Heart left ventricle (tissue), 16 donors: ENCODE data around the gene DDR2. TPM values are rescaled to one million over a fixed set of nuclear protein-coding genes. Genes with fewer than 3 reads are reported as not detected.
A peak's percentile ranks its signal among the peaks of the same experiment; 100 is the strongest.

Experiments used
- ATAC-seq, 4 donors: fragments of 200-7000 bp; cut with Tn5 transposase; one replicate each; pipeline ENCODE4 v1.9.1; 2020 to 2022; ENCODE audit warnings: moderate library complexity in 4 of 4, mild to moderate bottlenecking in 3 of 4, moderate number of reproducible peaks in 1 of 4
- DNase-seq, 5 donors: peaks; one replicate each; pipeline ENCODE4 v3.0.0-alpha.2; 2020
- H3K27ac ChIP-seq, 12 donors: fragments of 200-600 bp; sonication (generic) in 4 of 12; one replicate each; pipeline versions ENCODE4 v1.5.0 to v1.8.0; 2016 to 2022; ENCODE audit warnings: mild to moderate bottlenecking in 2 of 12
- H3K27me3 ChIP-seq, 9 donors: fragments of 200-600 bp; sonication (generic) in 2 of 9; one replicate each; pipeline versions ENCODE4 v1.5.1 to v1.8.0; 2016 to 2022; ENCODE audit warnings: mild to moderate bottlenecking in 3 of 9
- H3K36me3 ChIP-seq, 9 donors: fragments of 200-600 bp; sonication (generic) in 2 of 9; one replicate each; pipeline versions ENCODE4 v1.5.0 to v1.8.0; 2018 to 2022; ENCODE audit warnings: mild to moderate bottlenecking in 2 of 9
- H3K4me1 ChIP-seq, 12 donors: fragments of 200-600 bp; sonication (generic) in 4 of 12; one replicate each; pipeline versions ENCODE4 v1.5.0 to v1.8.0; 2016 to 2022; ENCODE audit warnings: mild to moderate bottlenecking in 3 of 12
- H3K4me3 ChIP-seq, 12 donors: fragments of 200-600 bp; sonication (generic) in 4 of 12; one replicate each; pipeline versions ENCODE4 v1.5.0 to v1.8.0; 2017 to 2022; ENCODE audit warnings: mild to moderate bottlenecking in 9 of 12, moderate library complexity in 4 of 12
- H3K9me3 ChIP-seq, 12 donors: fragments of 200-600 bp; sonication (generic) in 4 of 12; one replicate each; pipeline versions ENCODE4 v1.5.0 to v1.8.0; 2016 to 2022; ENCODE audit warnings: mild to moderate bottlenecking in 1 of 12
- CTCF ChIP-seq, 12 donors: fragments of 200-600 bp; sonication (generic) in 4 of 12; IDR thresholded peaks; one replicate each; pipeline versions ENCODE4 v1.5.0 to v1.8.0; 2018 to 2022; ENCODE audit warnings: antibody characterized with exemption in 12 of 12, mild to moderate bottlenecking in 5 of 12
- POLR2A ChIP-seq, 2 donors: fragments of 450-650 bp; IDR thresholded peaks; one replicate each; pipeline ENCODE4 v1.6.1; 2017; ENCODE audit warnings: antibody characterized with exemption in 2 of 2, mild to moderate bottlenecking in 2 of 2, moderate library complexity in 2 of 2
- WGBS, 4 donors: extraction: QIAGEN DNeasy Blood & Tissue Kit in 2 of 4; methylation state at CpG; one replicate each; pipeline versions ENCODE4 v1.1.5 to v1.1.7; 2013 to 2018; 5-methylcytosine and 5-hydroxymethylcytosine counted together
- intact Hi-C, 10 donors: fragments of 100-400 bp; cut with DNase I; formaldehyde crosslinking; loops; one replicate each; pipeline versions ENCODE4 v1.11.1 to v1.14.2; 2022
- polyA plus RNA-seq, 2 donors: library from polyadenylated mRNA; stranded (reverse); fragments of 200-250 nt; gene quantifications; one replicate each; pipeline ENCODE4 v1.2.3, GENCODE V29; 2013
- total RNA-seq, 9 donors: library from RNA; depleted of rRNA in 2 of 9; stranded (reverse); fragments of >200 nt in 2 of 9; fragmentation: NEBNext Ultra II Directional in 3 of 9; extraction: Animal tissue kit (Norgen Biotek cat#: 25700) in 3 of 9; gene quantifications; one replicate each; pipeline versions ENCODE4 v1.1.0 to v1.2.4, GENCODE V29; 2016 to 2023
- donor health status: ischemic (EF 13 %, LVEDD 7.1; RV severe dilation, severe dysfunction).
- donor health status: healthy with polysubstance abuse.
- donor health status: DM: no; HTN: yes; CAD: no.
- donor health status: DM: no; HTN: no; CAD: no.
- donor health status: ischemic (EF 25% LVEDD 6.9; RV normal size, moderate dysfunction).
- donor health status: ischemic (EF 25% LVEDD 5.7; RV mildly dilated, moderate dysfunction).
- donor health status: healthy.
- donor health status: DM: yes; HTN: yes; CAD: no.
- donor health status: ischemic (EF 35%, LVEDD 5.7; RV mildly dilated, moderate dysfunction).
- donor health status: nonischemic (EF 11% LVEDD 7.7; RV severe dilation, severe dysfunction).
- donor health status: DM: yes; HTN: yes; CAD: no.
- donor health status: PGD.
- donor health status: ischemic (EF 29% LVEDD 5.4; RV normal size, mild dysfunction).
- donor health status: nonischemic (EF 23%, LVEDD 6.1; RV moderate dilation, normal function).

Gene DDR2
- total and polyA plus RNA-seq, 11 donors = 5.0 to 55.3 (median 23.8) TPM

- DNase-seq (no peak), ATAC-seq (no peak)
- TF ChIP-seq CTCF (IDR thresholded peaks at IDR 0.05) (peak in 2 of 12 donors; percentile 25 to 30), POLR2A (IDR thresholded peaks at IDR 0.05) (no peak)
- WGBS, 4 donors = 83 to 100% (median 96%) methylated on average over 1 of the region's 1 CpG
- Histone ChIP-seq H3K4me3 (no peak overlapping the region), H3K27me3 (no peaks in the 10 kb centered on the region), H3K27ac (no peak overlapping the region), H3K4me1 (no peaks in the 10 kb centered on the region), H3K36me3 (peaks cover 0 to 48% (median 25%) of the 10 kb centered on the region in 9 donors), H3K9me3 (peaks cover 0 to 10% (median 0%) of the 10 kb centered on the region in 12 donors)
- intact Hi-C loops = loop anchor here in 1 of 10 donors (10.0 kb wide), 1 partner anchor 138 kb away; no protein-coding TSS in a partner anchor
These were observed 120.9 kb downstream of the DDR2 start for GRCh38 chr1:162753001-162753658.

DNA sequence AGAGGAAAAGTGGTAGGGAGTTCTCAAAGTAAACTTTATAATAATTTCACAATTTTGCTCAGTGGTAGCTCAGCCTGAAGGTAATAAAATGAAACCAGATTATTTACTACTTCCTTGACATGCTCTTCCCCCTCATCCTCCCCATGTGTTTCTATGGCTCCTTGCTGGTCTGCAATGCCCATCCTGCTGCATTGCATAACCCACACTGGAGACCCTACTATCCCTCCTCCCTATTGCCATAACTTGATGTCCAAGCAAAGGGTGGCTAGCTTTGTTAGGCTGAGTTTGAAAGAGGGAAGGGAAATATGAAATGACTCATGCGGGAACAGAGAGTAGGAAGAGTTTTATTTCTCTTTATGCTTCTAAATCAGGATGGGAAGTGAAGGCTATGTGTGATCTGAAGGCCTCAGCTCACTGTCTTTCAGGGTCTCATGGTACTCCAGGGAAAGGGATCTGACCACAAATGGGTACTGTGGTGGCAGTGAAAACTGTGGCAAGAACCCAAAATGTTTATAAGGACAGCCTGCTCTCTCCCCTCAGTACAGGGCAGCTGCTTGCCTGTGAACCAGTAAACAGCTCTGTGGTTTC, 121.8 kb downstream of the DDR2 start:
- H3K27me3 ChIP-seq = no peaks in the 10 kb centered on the region
- intact Hi-C loops = loop anchor here in 1 of 10 donors (10.0 kb wide), 1 partner anchor 139 kb away; no protein-coding TSS in a partner anchor
- no peak overlapping the region for H3K4me3 ChIP-seq
- H3K9me3 ChIP-seq = peaks cover 0 to 10% (median 0%) of the 10 kb centered on the region in 12 donors
- H3K27ac ChIP-seq = peak overlapping the region in 1 of 12 donors; percentile 3
- H3K36me3 ChIP-seq = peaks cover 0 to 56% (median 25%) of the 10 kb centered on the region in 9 donors
- DNase-seq (no peak), ATAC-seq (no peak)
- no peaks in the 10 kb centered on the region for H3K4me1 ChIP-seq
- whole genome bisulfite sequencing, 4 donors = 89 to 92% (median 90%) methylated on average over 1 of the region's 1 CpG
- no peak for TF ChIP-seq CTCF (IDR thresholded peaks at IDR 0.05)
- no peak for TF ChIP-seq POLR2A (IDR thresholded peaks at IDR 0.05)

DNA sequence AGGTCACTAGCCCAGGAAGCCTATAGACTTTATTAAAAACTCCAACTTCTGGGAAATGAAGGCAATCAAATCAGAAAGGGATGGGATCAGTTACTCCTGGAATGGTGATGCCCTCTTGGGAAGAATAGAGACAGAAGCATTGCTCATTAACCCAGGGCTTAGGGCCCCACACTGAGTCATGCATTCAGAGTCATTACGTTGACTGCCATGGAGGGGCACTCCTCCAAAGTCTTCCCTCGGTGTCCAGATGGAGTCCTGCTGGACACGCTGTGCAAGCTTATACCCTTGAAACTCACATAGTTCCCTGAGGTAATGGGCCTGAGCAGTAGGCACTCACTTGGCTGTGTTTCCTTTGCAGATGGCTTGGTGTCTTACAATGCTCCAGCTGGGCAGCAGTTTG, 123.0 kb downstream of the DDR2 start:
- no peak for DNase-seq
- Histone ChIP-seq H3K27me3 (no peaks in the 10 kb centered on the region), H3K4me1 (no peaks in the 10 kb centered on the region), H3K27ac (no peak overlapping the region), H3K9me3 (peaks cover 0 to 10% (median 0%) of the 10 kb centered on the region in 12 donors), H3K4me3 (no peak overlapping the region), H3K36me3 (peaks cover 0 to 67% (median 31%) of the 10 kb centered on the region in 9 donors)
- intact Hi-C loops = loop anchor here in 4 of 10 donors (5.0 to 10.0 kb wide), 2 partner anchors 141 to 143 kb away; no protein-coding TSS in a partner anchor
- no peak for ATAC-seq
- no peak for TF ChIP-seq CTCF (IDR thresholded peaks at IDR 0.05)
- TF ChIP-seq POLR2A (IDR thresholded peaks at IDR 0.05) = no peak
- WGBS, 4 donors = 79 to 93% (median 92%) methylated on average over 2 to 3 of the region's 3 CpGs

- Histone ChIP-seq H3K9me3 (peaks cover 0 to 2% (median 0%) of the 10 kb centered on the region in 12 donors), H3K36me3 (peaks cover 0 to 79% (median 42%) of the 10 kb centered on the region in 9 donors), H3K27me3 (no peaks in the 10 kb centered on the region), H3K4me3 (no peak overlapping the region), H3K27ac (peak overlapping the region in 1 of 12 donors; percentile 28), H3K4me1 (no peaks in the 10 kb centered on the region)
- WGBS, 4 donors = 71 to 79% (median 75%) methylated on average over 5 of the region's 5 CpGs
- intact Hi-C loops = loop anchor here in 4 of 10 donors (5.0 to 10.0 kb wide), 2 partner anchors 142 to 144 kb away; no protein-coding TSS in a partner anchor
- ATAC-seq (peak in 1 of 4 donors; percentile 26), DNase-seq (no peak)
- TF ChIP-seq CTCF (IDR thresholded peaks at IDR 0.05) (peak in 3 of 12 donors; percentile 8 to 13 (median 12)), POLR2A (IDR thresholded peaks at IDR 0.05) (no peak)
These were observed 124.3 kb downstream of the DDR2 start for GRCh38 chr1:162756523-162756922.
